Right lobe of liver (tissue), 4 donors: Measurements from ENCODE around the gene MUC5B.
A peak's percentile ranks its signal among the peaks of the same experiment; 100 is the strongest.

Experiments
- CTCF ChIP-seq, 4 donors: fragments of 200-600 bp in 3 of 4; fragments of 450-650 bp in 1 of 4; IDR thresholded peaks; one replicate each; pipeline versions ENCODE4 v1.5.1 to v1.8.0; 2016 to 2022; ENCODE audit warnings: antibody characterized with exemption in 4 of 4, mild to moderate bottlenecking in 2 of 4
- POLR2A ChIP-seq: fragments of 450-650 bp; IDR thresholded peaks from one replicate; pipeline ENCODE4 v1.6.1; 2017; ENCODE audit warnings: antibody characterized with exemption, mild to moderate bottlenecking
- donor health status: DM: no; HTN: no; CAD: no.
- donor health status: DM: no; HTN: no; CAD: no.
- donor health status: DM: no; HTN: yes; CAD: no.

- TF ChIP-seq POLR2A (peak; percentile 78), CTCF (IDR thresholded peaks at IDR 0.05) (no peak)
These were observed 81.5 kb downstream of the MUC5B start for GRCh38 chr11:1304380-1304779.
